GM18520 (cell line): Measurements from ENCODE around the gene SOX9.

Experiments
- ATAC-seq: cut with Tn5 transposase; IDR thresholded peaks from one replicate; pipeline ENCODE4 v1.9.1; 2021; ENCODE audit not compliant: unreplicated experiment

SOX9 gene

DNA sequence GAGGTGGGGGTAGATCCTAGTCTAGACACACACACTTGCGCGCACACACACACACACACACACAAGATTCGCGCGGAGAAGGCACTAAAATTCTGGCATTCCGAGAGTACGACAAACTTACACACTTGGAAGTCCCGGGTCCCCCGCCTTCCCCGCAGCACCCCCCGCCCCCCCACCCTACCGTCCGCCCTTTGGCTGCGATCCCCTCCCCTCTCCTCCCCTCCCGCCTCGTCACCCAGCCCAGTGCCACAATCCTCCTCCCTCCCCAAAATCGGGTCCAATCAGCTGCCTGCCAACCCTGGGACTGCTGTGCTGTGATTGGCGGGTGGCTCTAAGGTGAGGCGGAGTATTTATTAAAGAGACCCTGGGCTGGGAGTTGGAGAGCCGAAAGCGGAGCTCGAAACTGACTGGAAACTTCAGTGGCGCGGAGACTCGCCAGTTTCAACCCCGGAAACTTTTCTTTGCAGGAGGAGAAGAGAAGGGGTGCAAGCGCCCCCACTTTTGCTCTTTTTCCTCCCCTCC lies at the start of gene SOX9:
SOX9 (plus strand) TSS at position 379 of the 522 bp plus-strand sequence. CDS start 372 bp downstream, outside the sequence.
- peak; percentile 85 for ATAC-seq

DNA sequence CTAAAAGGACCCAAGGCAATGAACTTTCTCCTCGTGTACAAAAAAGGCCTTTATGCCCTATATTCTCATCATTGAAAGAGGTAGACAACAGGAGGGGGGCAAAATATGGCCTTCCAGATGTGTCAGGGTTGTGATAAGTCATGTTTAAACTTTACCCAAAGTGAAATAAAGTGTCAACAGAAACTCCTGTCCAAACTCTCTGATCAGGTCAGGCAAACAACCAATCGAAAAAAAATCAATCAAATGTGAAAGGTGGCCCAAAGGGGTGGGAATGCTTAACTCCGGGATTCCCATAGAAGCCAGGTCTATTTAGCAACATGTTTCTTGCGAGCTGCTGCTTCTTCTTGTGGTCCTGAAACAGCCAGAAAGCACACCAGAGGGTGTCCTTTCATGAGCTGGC lies 49.5 kb upstream of the SOX9 start:
- ATAC-seq, result no peak

DNA sequence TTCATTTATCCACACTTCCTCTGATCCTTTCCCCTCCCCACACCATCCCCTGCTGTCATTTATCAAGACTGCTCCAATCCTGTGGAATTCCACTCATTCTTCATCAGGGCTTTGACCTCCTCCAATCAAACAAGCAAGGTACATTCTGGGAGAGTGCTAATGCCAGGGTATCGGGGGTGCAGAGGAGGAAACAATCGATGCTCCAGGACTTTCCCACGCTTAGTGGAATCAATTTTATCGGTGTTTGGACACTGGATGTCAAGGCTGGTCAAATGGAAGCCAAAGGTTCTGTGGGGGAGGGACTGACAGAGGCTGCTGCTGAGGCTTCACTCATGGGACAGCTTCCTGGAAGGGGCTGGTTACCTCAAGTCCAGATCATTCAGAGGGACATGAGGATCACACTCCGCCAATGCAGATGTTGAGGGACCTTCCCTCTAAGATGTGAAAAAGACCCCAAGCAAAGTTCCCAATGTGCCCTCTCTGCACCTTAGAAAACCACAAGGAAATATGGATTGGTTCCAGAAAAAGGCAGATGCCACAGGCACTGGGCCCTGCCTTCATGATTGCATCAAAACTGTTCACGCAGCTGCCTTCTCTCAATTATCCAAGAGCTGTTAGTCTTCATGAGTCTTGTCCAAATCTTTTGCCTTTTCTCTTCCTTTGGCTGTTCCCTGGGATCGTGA lies 44.7 kb upstream of the SOX9 start:
- ATAC-seq, result no peak

DNA sequence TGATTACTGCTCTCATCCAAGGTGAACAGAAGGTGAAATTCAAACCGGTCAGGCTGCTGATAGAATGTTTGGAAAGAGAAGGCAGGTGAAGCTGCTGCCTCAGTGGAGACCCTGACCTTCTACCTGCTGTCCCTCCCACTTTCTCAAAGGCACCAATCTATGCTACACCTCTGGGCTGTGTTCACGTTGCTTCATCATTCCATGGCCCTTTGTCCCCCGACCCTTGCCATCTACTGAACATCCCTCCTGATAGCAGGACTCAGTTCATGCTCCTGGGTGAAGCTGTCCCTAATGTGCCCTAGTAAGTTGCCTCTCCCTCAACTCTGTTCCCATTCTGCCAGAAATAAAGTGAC lies 44.2 kb upstream of the SOX9 start:
- no peak for ATAC-seq

DNA sequence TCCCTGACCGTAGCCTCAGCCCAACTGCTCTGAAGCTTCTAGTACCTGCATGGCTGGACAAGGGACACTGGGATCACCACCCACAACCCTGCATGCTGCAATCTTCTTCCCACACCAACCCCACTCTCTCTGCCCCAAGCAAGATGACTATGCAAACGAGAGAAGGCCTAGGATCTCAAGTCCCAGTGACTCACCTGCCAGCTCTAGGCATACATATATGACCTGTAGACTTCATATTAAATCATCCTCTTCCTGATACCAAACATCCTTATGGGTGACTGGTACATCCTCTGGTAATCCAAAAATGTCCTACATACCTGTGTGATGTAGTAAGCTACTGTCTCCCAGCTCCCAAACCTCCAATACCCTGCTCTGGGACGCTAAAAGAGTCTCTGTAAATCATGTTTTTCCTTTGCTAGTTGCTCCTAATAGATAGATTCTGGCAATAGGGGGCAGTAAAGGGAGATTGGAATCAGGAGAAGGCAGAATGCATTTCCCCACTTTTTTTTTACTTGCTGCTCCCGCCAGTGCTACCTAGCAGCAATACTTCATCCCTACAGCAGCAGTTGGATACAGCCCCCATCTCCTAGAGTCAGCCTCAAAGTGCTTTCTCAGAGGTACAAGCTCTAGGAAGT lies 43.4 kb upstream of the SOX9 start:
- no peak for ATAC-seq

DNA sequence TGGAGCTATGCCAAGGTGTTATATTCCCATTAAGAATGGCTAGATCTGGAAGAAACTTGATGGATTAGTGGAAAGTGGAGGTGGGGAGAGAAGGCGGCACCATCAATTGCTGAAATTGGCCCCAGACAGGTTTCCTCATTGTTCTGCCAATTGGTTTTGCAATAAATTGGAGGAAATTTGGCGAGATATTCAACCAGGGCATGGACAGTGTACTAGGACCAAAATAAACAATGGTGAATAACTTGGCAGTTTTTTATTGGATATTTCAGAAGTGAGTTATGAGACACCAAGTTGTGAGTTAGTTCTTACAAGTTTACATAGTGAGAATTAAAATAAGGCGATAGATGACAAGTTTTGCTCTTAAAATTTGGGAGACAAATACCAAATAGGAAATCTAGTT lies 41.1 kb upstream of the SOX9 start:
- no peak for ATAC-seq

DNA sequence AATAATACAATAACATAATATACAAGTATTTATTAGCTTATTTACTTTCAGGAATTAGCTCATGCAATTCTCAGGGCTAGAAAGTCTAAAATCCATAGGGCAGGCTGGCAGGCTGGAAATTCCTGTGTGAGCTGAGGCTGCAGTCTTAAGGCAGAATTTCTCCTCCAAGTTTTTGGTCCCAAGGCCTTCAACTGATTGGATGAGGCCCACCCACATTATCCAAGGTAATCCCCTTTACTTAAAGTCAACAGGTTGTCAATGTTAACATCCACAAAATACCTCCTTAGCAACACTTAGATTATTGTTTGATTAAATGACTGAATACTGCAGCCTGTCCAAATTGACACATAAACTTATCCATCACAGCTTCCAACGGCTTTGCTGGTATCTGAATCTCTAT lies 32.9 kb upstream of the SOX9 start:
- no peak for ATAC-seq

DNA sequence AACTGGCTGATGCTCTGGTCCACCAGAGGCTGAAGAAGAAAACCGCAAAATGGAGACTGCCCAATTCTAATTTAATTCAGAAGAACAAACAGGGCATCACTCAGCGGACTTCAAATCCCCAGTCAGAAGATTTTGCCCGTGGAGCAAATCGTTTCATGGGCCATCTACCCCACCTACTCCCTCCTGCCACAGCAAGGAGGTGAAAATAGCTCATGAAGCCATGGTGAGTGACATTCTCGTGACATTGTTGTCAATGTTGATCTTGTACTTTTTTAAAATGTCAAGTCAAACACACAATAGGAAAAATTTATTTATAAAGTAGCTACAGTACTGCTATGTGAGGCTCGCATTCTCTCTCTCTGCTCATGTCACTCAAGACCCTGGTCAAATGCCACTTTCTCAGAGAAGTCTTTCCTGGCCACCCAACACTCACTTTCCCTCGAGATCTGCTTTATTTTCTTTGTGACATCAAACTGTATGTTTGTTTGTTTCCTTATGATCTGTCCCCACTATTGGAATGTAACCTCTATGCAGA lies 31.3 kb upstream of the SOX9 start:
- ATAC-seq, result no peak

DNA sequence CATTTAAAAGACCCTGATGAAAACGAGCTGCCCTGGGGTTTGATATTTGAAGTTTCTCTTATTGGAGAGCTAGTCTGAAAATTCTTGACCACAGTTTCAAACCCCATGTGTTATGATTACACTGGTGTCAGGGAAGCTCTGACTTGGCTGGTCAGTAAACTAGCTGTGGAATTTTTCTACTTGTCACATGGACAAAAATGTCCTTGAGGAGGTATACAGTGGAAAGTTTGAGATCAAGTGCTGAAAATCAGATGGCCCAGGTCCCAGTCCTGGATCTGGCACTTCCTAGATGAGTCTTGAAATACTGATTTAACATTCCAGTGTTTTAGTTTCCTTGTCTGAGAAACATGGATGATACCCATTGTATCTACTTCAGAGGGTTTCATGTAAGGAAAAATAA lies 30.7 kb upstream of the SOX9 start:
- ATAC-seq, result no peak

DNA sequence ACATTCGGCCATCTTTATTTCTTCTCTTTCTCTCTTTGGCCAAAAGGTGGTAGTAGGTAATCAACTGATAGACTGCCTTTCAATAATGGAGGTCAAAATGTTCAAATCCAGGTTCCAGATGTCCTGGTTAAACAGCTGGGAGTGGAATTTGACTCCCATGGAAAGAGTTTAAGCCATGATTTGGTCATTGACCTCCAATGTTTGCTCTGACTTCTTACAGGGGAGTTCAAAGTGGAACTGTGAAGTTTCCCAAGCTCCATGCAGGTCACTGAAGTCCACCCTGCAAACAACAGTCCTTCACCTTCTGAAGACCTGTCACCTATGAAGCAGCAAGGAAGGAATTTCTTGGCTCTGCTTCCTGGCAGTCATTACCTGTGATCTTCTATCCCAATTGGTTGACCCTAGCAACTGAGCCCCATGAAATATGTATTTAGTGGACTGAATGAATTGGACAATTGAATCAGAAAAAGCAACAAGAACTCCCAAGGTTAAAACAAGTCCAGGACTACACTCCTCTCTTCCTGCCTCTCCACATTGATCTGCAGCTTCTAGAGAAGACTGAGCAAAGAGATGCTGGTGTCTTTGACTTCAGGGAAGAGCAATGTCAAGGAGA lies 28.0 kb upstream of the SOX9 start:
- ATAC-seq, result no peak

DNA sequence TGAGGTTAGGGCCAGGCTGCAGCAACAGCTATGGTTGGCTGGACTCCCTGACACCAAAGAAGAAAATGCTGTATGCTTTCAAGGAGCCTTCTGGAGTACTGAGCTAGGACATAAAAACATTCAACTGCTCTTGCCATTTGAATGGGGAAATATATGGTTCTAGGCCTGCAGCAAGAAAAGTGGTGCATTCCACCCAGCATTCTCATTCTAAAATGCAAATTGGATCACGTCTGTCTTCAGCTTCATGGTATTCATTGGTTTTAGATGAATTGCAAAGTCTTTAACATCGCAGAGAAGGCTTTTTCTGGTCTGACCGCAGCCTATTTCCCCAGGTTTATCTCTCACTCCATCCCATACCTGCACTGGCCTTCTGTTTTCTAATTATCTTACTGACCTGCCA lies 27.1 kb upstream of the SOX9 start:
- ATAC-seq, result no peak

DNA sequence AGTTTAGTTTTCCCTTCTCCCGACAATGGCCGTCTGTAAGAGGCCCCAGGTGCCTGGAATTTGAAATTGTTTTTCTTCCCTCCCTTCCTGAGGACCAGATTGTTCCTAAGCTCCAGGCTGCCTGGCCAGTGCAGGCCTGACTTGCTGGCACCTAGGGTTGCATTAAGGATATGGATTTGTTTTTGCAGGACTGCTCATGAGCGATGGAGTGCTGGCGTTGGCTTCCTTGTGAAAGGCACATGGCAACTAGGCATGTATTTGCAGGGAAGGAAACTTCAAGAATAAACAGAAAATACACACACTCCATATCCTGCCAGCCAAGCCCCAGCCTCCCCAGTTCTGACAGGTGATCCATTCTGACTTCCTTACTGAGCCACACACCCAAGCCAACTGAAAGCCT lies 25.5 kb upstream of the SOX9 start:
- no peak for ATAC-seq

DNA sequence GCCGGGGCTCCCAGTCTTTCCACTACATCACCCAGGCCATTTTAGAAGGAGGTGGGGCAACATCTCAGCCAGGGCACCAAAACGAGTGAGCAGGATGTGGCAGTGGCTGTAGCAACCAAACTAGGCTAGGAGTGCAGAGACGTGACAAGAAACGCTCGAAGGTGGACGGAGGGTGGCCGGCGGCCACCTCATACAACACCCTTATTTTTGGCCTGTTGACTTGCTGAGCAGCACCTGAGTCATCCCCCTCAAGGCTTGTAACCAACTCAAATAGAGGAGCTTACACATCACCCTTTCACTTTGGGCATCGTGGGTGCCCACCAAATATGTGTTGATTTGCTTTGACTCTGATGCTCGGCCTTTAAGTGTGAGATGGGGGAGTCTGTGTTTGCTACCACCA lies 23.7 kb upstream of the SOX9 start:
- no peak for ATAC-seq

DNA sequence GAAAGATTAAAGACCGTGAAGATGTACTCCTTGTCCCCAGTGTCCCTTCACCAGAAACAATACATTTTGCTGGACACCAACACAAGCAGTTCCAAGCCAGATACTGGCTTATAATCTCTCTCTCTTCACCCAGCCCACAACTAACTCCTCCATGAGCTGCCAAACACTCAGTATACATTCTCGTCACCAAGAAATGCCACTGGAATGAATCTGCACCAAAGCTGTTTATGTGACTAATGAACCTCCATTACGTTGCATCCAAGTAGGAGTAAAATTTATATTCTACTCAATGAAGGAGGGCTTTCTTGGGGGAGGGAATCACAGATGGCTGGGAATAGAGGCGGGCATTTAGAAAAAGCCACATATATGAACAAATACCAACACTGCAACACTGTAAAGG lies 20.9 kb upstream of the SOX9 start:
- no peak for ATAC-seq

DNA sequence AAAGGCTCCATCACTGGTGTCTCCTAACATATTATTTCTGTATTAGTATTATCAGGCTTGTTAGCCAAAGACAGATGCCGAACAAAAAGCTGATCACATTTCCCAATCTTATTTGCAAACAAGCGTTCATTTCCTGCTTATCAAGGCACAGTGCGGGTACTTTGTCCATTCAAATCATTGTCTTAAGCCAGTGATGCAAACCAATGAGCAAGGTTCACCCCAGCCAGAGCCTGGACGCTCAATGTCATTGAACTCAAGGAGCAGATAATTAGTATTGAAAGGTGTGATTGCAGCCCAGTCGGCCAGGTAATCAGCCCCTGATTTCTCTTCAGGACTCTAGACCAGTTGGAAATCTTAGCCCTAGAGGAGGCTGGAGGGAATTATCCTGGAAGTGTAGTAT lies 20.4 kb upstream of the SOX9 start:
- ATAC-seq, result no peak

DNA sequence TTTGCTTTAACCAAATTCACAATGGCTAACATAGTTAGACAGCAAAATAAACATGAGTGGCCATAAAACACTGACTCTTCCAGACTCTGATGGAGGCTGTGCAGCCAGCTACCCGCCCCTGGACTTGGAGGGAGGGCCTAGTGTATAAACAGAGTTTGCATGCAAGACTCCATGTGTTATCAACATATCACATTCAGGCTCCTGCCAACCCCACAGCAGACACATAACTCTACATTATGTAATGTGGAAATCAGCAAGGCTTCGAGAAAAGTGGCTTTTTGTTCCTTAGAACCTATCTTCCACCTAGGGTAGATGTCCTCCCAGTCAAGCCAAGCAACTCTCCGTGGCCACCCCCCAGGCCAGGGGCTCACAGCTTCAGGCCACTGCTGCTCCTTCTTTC lies 19.3 kb upstream of the SOX9 start:
- ATAC-seq, result no peak

DNA sequence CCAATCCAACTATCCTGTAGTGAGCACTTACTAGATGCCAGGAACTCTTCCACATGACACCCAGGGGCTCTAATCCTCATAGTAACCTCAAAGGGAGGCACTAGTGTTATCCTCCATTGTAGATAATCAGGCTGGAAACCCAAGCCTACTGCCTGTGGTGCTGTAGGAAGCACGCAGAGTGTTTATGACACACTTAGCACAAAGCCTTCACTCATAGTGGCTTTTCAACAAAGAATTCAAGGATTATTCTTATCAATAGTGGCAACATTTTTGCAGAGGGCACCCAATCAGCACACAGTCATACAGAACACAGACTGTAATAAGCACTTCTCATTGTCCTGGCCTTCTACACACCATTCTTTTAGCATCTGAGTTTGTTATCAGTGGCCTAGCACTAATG lies 18.5 kb upstream of the SOX9 start:
- no peak for ATAC-seq

DNA sequence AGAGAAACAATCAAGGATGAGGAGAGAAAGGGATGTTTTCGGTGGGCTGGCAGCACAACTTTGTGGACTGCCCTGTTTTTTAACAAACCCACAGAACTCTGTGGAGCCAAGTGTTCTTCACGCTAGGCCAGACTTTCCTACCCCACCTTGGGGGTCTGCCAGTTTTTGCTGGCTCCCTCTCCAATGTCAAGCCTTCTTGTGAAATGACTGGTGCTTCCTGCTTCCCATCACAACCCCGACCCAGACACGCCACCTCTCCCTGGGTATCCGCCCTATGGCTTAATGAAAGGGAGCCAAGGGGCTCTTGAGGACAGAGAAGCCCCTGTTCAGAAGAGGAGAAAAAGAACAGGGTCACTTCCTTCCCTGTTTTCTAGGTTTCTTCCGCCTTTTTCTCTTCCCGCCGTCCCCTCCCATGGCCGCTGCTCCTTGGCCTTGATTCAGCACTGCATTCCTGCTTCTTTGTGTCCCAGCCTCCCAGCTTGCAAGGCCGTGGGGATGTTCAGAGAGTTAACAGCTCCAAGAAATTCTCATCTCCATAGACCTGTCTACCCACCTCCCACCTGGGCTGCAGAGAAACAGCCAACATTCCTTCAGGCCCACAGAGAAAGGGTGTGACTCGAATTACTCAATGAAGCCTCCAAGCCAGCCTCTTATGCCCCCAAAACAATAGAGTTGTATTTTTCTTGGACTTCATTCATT lies 16.5 kb upstream of the SOX9 start:
- ATAC-seq, result no peak

DNA sequence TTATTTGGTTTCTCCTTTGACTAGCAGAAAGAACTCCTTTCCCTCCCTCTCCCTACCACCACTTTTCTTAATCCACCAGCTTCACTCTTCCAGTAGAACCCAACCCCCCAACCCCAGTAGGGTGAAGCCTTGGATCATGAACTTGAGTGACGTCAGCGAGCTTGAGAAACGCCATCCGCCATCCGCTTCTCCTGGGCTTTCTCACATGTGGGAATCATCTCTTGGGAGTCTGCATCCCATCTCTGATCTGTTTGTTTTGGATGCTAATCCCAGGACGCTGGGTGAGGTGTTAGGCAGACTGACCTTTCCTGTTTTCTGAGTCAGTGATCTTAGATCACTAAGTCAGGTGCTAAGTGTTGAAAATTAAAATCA lies 16.0 kb upstream of the SOX9 start:
- no peak for ATAC-seq

DNA sequence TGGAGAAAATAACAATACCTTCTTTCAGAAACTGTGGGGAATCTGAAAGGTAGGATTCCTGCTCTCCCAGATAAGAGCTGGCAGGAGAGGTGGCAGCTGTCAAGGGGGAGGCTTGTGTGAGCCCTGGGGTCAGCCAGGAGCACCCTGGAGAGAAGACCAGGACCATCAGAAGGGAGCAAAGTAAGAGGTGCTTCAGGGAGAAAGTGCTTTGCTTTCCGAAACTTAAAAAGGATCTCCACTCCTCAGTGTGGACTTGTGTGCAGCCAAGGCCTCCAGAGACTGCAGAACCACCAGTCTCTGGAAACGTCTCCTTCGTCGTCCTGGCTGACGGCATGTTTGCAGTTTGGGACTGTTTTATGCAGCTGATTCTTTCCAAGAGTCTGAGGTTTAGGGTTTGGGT lies 13.7 kb upstream of the SOX9 start:
- no peak for ATAC-seq

DNA sequence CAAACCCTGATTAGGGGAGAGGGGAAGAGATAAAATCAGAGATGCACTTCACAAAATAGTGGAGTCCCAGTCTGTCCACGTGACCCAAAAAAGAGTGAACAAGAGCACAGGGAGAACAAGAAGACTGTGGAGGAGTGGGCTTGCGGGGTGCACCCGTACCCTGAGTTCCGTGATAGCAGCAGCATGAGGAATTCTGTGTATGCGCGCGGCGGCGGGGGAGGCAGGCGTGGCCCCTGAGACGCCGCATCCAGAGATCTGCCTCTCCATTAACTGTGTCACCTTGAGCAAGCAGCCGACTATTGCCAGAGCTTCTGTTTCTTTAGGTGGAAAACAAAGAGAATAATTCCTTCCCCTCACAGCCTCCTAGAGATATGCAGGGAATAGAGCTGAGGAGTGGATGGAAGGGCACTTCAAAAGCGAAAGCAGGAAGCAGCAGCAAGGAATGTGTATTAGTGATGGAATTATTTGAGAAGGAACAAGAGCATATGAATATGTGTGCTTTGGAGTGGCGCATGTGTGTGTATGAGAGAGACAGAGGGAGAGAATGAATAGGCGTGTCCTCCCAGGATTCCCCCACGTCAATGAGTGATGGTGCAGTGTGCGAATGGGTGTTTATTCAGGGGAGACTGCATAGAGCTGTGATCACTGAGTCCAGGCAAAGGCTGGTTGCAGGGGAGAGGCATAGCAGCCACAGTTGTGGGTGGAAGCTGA lies 10.4 kb upstream of the SOX9 start:
- ATAC-seq, result no peak
